ENCODE data around the gene TEDC2.
"Not testable (repeated sequence)": the region's sequence is repeated elsewhere in the genome, so short reads cannot be mapped to it uniquely, and the experiment has no call there.

TEDC2 gene

DNA sequence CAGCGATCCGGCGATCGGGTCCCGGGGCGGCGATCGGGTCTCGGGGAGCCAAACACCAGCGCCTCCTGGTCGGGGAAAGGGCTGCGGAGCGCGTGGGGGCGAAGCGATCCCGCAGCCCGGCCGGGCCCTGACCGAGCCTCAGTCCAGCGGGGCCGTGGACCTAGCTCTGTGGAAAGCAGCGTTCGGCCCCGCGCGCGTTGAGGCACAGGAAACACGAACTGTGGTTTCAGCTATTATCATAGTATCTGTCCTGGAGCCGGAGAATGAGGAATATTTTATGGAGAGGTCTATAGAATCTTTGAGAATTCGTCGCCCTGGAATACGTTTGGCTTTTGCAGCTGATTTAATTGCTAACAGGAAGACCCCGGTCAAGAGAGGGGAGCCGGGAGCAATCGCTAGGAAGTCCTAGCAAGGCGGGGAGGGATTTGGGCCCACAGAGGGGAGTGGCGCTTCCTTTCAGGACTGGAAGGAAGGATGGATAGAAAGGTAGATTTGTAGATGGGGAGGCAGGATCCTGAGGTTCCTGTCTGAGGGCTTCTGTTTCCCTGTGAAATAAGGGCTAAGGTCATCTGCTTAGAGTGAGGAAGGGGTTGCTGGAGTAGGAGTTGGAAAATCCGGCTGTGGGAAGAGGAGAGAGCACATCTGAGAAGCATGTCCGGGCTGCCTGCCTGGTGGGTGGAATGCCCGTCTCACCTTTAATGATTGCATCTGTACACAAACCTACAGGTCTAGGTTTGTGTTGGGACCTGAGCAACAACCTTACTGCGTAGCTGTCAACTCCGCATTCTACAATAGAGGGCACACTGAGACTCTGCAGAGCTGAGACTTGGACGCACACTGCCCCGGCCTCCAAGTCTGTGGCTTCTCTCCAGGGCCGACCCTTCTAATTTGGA, 29.9 kb upstream of the TEDC2 start:
- no peaks in the 10 kb centered on the region for H3K27me3 Mint-ChIP-seq
- no peaks in the 10 kb centered on the region for H3K9me3 Mint-ChIP-seq (ENCODE audit: low read depth)
- H3K4me1 Mint-ChIP-seq (ENCODE audit: low read depth) = peaks cover 13% of the 10 kb centered on the region
- no peaks in the 10 kb centered on the region for H3K36me3 Mint-ChIP-seq
- H3K27ac Mint-ChIP-seq = peak overlapping the region; percentile 42
- H3K4me3 Mint-ChIP-seq = peak overlapping the region; percentile 90

DNA sequence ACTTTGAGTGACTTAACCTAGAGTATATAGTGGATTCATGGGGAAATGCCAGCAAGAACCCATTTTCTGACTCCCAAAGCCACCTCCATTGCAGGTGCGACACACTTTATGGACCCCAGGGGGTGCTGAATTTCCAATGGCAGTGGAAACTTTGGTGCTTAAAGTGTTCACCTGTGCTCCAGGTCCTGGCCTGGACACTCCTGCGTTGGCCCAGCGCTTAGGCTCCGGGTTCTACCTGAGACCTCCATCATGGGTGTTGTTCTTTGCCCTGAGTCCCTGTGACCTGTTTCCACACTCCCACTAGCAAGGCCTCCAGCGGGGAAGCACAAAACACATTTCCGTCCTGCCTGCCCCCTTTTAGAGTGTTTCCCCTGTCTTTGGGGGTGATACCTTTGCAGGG, 27.6 kb upstream of the TEDC2 start:
- H3K4me1 Mint-ChIP-seq (ENCODE audit: low read depth) = peaks cover 13% of the 10 kb centered on the region
- no peaks in the 10 kb centered on the region for H3K36me3 Mint-ChIP-seq
- H3K4me3 Mint-ChIP-seq = no peak overlapping the region
- no peak overlapping the region for H3K27ac Mint-ChIP-seq
- H3K9me3 Mint-ChIP-seq (ENCODE audit: low read depth) = no peaks in the 10 kb centered on the region
- H3K27me3 Mint-ChIP-seq = no peaks in the 10 kb centered on the region

DNA sequence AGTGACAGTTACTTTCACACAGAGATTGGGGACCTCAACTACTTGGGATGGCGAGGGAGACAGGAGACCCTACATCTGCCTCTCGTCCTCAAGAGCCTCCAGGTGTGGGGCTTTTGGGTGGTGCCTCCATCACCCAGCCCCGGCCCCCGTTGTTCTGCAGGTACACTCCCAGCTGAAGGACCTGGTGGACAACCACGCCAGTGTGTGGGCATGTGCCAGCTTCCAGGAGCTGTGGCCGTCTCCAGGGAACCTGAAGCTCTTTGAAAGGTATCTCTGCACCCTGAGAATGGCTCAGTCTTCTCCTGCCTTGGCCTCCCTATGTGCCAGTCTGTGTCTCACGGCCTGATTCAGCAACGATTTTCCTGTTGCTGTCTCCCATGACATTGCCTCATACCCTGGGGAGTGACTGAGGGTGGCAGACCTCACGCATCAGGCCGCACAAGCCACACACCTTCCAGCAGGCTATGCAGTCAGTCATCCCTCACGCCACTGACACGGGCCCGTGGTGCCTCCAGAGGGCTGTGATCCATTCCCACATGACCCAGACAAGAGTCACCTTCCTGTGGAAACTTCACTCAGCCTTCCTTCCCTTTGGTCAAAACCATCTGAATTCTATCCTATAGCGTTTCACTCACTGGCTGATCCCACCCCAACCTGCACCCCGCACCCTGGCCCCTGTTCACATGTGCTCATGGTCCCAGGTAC, 27.0 kb upstream of the TEDC2 start:
- H3K4me3 Mint-ChIP-seq = no peak overlapping the region
- no peaks in the 10 kb centered on the region for H3K9me3 Mint-ChIP-seq (ENCODE audit: low read depth)
- H3K36me3 Mint-ChIP-seq = no peaks in the 10 kb centered on the region
- no peaks in the 10 kb centered on the region for H3K27me3 Mint-ChIP-seq
- no peak overlapping the region for H3K27ac Mint-ChIP-seq
- peaks cover 13% of the 10 kb centered on the region for H3K4me1 Mint-ChIP-seq (ENCODE audit: low read depth)

DNA sequence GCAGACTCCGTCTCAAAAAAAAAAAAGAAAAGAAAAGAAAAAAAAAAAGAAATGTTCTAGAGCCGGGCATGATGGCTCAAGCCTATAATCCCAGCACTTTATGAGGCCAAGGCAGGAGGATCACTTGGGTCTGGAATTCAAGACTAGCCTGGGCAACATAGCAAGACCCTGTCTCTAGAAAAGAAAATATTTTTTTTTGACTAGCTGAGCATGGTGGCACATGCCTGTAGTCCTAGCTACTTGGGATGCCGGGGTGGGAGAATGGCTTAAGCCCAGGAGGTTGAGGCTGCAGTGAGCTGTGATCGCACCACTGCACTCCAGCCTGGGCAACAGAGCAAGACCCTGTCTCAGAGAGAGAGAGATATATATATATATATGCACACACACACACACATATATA, 24.7 kb upstream of the TEDC2 start:
- not testable (repeated sequence) for H3K27me3 Mint-ChIP-seq; H3K4me1 Mint-ChIP-seq (ENCODE audit: low read depth); H3K36me3 Mint-ChIP-seq; H3K9me3 Mint-ChIP-seq (ENCODE audit: low read depth); H3K4me3 Mint-ChIP-seq; H3K27ac Mint-ChIP-seq

DNA sequence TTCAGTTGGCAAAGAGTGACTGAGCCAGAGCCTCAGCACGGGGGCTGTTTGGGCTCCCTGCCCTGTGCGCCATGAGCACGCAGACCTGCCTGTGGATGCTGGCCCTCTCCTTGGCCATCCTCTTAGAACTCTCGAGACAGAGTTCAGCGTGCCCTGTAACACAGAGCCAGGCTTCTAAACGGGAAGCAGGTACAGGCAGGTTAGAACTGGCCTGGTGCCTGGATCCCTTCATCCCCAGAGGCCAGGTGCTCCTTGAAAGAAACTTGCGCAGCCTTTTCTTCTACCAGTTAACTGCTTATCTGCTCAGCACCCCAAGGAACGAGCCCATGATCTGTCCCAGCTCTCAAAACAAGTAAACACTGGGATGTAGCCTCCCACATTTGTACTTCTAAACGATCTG, 23.8 kb upstream of the TEDC2 start:
- peaks cover 2% of the 10 kb centered on the region for H3K4me1 Mint-ChIP-seq (ENCODE audit: low read depth)
- H3K4me3 Mint-ChIP-seq = no peak overlapping the region
- H3K27me3 Mint-ChIP-seq = no peaks in the 10 kb centered on the region
- H3K27ac Mint-ChIP-seq = no peak overlapping the region
- H3K36me3 Mint-ChIP-seq = peaks cover 3% of the 10 kb centered on the region
- no peaks in the 10 kb centered on the region for H3K9me3 Mint-ChIP-seq (ENCODE audit: low read depth)

DNA sequence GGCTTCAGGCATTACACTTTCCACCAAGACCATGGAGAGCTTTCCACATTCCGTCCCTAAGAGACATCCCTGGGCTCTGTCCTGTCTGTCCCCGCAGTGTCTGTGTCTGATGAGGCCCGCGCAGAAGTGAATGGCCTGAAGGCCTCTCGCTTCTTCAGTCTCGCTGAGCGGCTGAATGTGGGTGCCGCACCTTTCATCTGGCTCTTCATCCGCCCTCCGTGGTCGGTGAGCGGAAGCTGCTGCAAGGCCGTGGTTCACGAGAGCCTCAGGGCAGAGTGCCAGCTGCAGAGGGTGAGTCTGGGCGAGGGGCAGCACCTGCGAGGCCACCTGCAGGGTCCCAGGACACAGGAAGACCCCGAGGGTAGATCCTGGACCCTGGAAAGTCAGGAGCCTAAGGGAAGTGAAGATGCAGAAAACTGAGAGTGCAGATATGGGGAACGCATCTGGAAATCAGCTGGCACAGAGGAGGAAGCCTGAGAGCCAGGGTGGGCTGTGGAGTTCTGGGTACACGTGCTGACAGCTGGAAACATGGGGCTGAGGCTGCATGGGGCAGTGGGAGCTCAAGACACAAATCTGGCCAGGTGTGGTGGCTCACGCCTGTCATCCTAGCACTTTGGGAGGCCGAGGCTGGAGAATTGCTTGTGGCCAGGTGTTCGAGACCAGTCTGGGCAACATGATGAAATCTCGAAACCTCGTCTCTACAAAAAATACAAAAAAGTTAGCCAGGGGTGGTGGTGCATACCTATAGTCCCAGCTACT, 22.7 kb upstream of the TEDC2 start:
- Mint-ChIP-seq H3K4me3 (no peak overlapping the region), H3K27ac (no peak overlapping the region), H3K9me3 (ENCODE audit: low read depth) (no peaks in the 10 kb centered on the region), H3K36me3 (peaks cover 3% of the 10 kb centered on the region), H3K27me3 (no peaks in the 10 kb centered on the region), H3K4me1 (ENCODE audit: low read depth) (peaks cover 2% of the 10 kb centered on the region)

DNA sequence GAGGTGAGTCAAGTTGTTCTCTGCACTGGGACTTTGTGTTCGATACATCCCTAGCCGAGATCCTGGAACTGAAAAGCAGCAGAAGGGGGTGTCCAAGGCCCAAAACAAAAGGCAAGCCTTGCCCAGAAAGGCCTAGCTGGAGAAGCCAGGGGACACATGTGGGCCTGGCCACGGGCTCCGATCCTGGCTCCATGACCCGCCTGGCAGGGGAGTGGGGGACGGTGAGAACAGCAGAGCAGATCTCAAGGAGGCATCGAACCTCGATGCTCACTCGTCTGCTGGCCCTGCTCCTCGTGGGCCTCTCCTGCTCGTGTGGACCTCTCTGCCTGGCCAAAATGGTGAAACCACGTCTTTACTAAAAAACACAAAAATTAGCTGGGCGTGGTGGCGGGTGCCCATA, 21.8 kb upstream of the TEDC2 start:
- Mint-ChIP-seq H3K27ac (no peak overlapping the region), H3K9me3 (ENCODE audit: low read depth) (no peaks in the 10 kb centered on the region), H3K36me3 (peaks cover 3% of the 10 kb centered on the region), H3K4me1 (ENCODE audit: low read depth) (peaks cover 2% of the 10 kb centered on the region), H3K27me3 (no peaks in the 10 kb centered on the region), H3K4me3 (no peak overlapping the region)

DNA sequence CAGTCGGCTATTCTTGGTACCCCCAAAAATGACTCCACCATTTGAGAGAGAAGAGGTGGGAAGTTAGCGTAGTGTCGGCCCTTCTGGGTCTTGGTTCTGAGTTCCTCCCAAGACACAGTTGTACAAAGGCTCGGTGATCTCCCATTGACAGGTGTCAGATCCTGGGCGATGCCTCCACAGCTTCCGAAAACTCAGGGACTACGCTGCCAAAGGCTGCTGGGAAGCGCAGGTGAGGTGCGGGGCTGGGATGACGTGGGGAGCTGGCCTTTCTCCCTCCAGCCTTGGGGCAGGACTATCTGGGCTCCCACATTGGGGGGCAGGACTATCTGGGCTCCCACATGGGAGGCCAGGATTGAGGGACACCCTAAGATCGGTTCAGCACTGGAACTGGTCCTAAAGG, 20.3 kb upstream of the TEDC2 start:
- H3K4me1 Mint-ChIP-seq (ENCODE audit: low read depth) = peaks cover 2% of the 10 kb centered on the region
- H3K27me3 Mint-ChIP-seq = no peaks in the 10 kb centered on the region
- no peaks in the 10 kb centered on the region for H3K9me3 Mint-ChIP-seq (ENCODE audit: low read depth)
- no peak overlapping the region for H3K4me3 Mint-ChIP-seq
- peaks cover 3% of the 10 kb centered on the region for H3K36me3 Mint-ChIP-seq
- no peak overlapping the region for H3K27ac Mint-ChIP-seq

DNA sequence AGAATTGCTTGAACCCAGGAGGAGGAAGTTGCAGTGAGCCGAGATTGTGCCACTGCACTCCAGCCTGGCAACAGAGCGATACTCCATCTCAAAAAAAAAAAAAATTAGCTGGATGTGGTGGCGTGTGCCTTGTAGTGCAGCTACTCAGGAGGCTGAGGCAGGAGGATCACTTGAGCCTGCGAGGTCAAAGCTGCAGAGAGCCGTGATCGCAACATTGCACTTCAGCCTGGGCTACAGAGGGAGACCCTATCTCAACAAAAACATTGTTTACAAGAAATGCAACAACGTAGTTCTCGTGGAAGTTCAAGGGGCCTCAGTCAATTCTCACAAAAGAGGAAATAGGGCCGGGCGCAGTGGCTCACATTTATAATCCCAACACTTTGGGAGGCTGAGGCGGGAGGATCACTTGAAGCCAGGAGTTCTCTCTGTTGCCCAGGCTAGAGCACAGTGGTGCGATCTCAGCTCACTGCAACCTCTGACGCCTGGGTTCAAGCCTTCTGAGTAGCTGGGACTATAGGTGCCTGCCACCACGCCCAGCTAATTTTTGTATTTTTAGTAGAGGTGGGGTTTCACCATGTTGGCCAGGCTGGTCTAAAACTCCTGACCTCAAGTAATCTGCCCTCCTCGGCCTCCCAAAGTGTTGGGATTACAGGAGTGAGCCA, 18.6 kb upstream of the TEDC2 start:
- not testable (repeated sequence) for H3K27ac Mint-ChIP-seq; H3K36me3 Mint-ChIP-seq; H3K4me1 Mint-ChIP-seq (ENCODE audit: low read depth); H3K9me3 Mint-ChIP-seq (ENCODE audit: low read depth); H3K4me3 Mint-ChIP-seq; H3K27me3 Mint-ChIP-seq

DNA sequence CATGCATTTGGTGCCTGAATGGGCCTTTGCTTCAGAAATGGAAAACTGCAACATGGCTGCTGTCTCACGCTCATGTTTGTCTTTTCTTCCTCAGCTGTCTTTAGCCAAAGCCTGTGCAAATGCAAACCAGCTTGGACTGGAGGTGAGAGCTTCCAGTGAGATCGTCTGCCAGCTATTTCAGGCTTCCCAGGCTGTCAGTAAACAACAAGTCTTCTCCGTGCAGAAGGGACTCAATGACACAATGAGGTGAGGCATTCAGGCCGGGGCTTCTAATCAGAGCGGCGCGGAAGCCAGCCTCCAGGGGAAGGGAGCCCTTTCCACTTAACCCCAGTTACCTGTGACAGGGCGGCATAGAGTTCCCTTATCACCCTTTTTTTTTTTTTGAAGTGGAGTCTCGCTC, 16.4 kb upstream of the TEDC2 start:
- H3K27me3 Mint-ChIP-seq = no peaks in the 10 kb centered on the region
- no peaks in the 10 kb centered on the region for H3K9me3 Mint-ChIP-seq (ENCODE audit: low read depth)
- peaks cover 3% of the 10 kb centered on the region for H3K36me3 Mint-ChIP-seq
- H3K4me3 Mint-ChIP-seq = no peak overlapping the region
- H3K27ac Mint-ChIP-seq = no peak overlapping the region
- peaks cover 2% of the 10 kb centered on the region for H3K4me1 Mint-ChIP-seq (ENCODE audit: low read depth)

DNA sequence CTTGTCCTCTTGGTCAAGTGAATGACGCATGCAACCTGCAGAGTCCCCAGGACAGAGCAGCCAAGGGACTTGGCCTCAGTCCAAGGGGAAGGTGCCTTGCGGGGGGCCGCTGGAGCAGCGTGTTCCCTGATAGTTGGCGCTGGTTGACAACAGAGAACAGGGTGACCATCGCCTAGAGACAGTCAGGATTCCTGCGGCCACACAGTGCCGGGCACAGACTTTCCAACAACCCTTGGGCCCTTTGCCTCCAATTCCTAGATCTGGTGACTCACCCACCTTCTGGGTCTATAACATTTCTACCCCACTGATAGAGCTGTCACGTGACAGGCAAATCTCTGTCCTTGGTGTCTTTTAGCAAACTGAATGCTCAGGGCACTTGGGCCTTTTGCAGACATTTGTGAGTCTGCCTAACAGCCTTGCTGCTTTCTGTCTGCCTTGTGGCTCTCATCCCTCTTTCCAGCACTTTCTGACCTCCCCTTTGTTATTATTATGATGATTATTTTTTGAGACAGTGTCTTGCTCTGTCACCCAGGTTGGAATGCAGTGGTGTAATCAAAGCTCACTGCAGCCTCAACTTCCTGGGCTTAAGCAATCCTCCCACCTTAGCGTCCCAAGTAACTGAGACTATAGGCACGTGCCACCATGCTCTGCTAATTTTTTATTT, 11.9 kb upstream of the TEDC2 start:
- no peaks in the 10 kb centered on the region for H3K4me1 Mint-ChIP-seq (ENCODE audit: low read depth)
- no peaks in the 10 kb centered on the region for H3K36me3 Mint-ChIP-seq
- no peaks in the 10 kb centered on the region for H3K27me3 Mint-ChIP-seq

DNA sequence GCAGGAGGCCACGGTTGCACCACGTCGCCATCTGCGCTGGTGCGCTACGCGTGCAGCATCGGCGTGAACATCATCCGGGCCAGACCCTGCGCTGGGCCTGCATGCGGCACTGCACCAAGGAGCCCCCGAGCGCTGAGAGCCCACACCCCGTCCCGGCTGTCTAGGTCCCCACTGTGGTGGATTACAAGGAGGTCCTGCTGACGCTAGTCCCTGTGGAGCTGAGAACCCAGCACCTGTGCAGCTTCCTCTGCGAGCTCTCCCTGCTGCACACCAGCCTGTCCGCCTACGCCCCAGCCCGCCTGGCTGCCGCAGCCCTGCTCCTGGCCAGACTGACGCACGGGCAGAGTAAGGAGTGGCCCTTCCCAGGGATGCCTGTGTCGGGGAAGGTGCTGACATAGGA, 10.8 kb upstream of the TEDC2 start:
- no peak overlapping the region for H3K27ac Mint-ChIP-seq
- no peaks in the 10 kb centered on the region for H3K4me1 Mint-ChIP-seq (ENCODE audit: low read depth)
- H3K36me3 Mint-ChIP-seq = peaks cover 3% of the 10 kb centered on the region
- H3K27me3 Mint-ChIP-seq = no peaks in the 10 kb centered on the region
- H3K4me3 Mint-ChIP-seq = no peak overlapping the region
- no peaks in the 10 kb centered on the region for H3K9me3 Mint-ChIP-seq (ENCODE audit: low read depth)

More for the DNA sequence above, 11.9 kb upstream of the TEDC2 start:
- Mint-ChIP-seq H3K27ac (no peak overlapping the region), H3K4me3 (no peak overlapping the region), H3K9me3 (ENCODE audit: low read depth) (no peaks in the 10 kb centered on the region)

DNA sequence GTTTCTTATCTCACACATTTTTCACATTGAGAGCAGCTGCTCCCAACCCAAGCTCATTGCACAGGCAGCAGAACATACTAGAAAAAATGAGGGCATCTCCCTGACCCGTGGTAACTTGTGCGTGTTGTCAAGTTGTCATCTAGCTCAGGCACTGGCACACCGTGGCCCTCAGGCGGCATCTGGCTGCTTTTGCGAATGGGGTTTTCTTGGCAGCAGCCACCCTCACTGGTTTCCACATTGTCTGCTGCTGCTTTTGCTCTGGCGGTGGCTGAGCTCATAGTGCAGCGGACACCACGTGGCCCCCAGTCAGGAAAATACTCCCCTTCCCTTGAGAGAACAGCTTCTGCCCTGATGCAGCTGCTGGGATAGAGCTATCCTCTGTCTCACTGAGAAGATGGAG, 9.4 kb upstream of the TEDC2 start:
- H3K27ac Mint-ChIP-seq = no peak overlapping the region
- no peaks in the 10 kb centered on the region for H3K27me3 Mint-ChIP-seq
- no peaks in the 10 kb centered on the region for H3K9me3 Mint-ChIP-seq (ENCODE audit: low read depth)
- no peaks in the 10 kb centered on the region for H3K4me1 Mint-ChIP-seq (ENCODE audit: low read depth)
- H3K36me3 Mint-ChIP-seq = peaks cover 3% of the 10 kb centered on the region
- H3K4me3 Mint-ChIP-seq = no peak overlapping the region

DNA sequence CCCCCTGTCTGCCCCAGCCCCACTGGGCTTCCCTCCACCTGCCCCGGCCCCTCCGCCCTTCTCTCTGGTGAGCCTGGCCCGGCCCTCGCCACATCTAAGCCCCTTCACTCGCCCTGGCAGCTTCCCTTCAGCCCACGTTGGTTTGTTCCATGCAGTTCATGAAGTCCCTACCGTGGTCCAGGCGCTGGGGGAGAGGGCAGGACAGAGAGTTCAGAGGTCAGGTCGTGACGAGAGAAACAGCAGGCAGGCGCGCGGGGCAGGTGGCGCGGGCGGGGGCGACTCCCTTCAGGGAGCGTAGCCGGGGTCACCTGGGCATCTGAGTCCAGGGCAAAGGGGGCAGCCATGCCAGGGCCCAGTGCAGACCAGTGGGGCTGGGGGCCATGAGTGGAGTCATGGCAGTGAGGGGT, 8.9 kb upstream of the TEDC2 start:
- Mint-ChIP-seq H3K36me3 (peaks cover 3% of the 10 kb centered on the region), H3K4me3 (no peak overlapping the region)

More for the DNA sequence above, 8.9 kb upstream of the TEDC2 start:
- no peaks in the 10 kb centered on the region for H3K4me1 Mint-ChIP-seq (ENCODE audit: low read depth)
- no peaks in the 10 kb centered on the region for H3K27me3 Mint-ChIP-seq
- no peaks in the 10 kb centered on the region for H3K9me3 Mint-ChIP-seq (ENCODE audit: low read depth)
- H3K27ac Mint-ChIP-seq = no peak overlapping the region

Data from activated naive CD8-positive, alpha-beta T cell (primary cell).